LoVo (cell line): Measurements from ENCODE around the gene UQCC5.

Experiments
- DNase-seq: peaks from one replicate; pipeline ENCODE4 v3.0.0-alpha.2; 2016; ENCODE audit warnings: low spot score

The UQCC5 gene

GRCh38 chr3:52534281-52535183 is 1.9 kb upstream of the UQCC5 start:
- DNase-seq: no peak

GRCh38 chr3:52535411-52536111 is 844 bp upstream of the UQCC5 start:
- no peak for DNase-seq

GRCh38 chr3:52536112-52536368 is 365 bp upstream of the UQCC5 start:
- no peak for DNase-seq

- no peak for DNase-seq
Measured at GRCh38 chr3:52537165-52537620, 788 bp downstream of the UQCC5 start.

- DNase-seq: no peak
Measured at GRCh38 chr3:52537726-52538421, 1.5 kb downstream of the UQCC5 start.

- DNase-seq: no peak
Measured at GRCh38 chr3:52539010-52539653, 2.7 kb downstream of the UQCC5 start.

GRCh38 chr3:52541050-52541449 is 4.6 kb downstream of the UQCC5 start:
- DNase-seq: no peak

GRCh38 chr3:52544937-52545336 is 8.5 kb downstream of the UQCC5 start:
- no peak for DNase-seq

- no peak for DNase-seq
Measured at GRCh38 chr3:52546111-52546901, 9.9 kb downstream of the UQCC5 start.

GRCh38 chr3:52547143-52547542 is 10.7 kb downstream of the UQCC5 start:
- DNase-seq: no peak

GRCh38 chr3:52551118-52551517 is 14.7 kb downstream of the UQCC5 start:
- DNase-seq: no peak

GRCh38 chr3:52552089-52552488 is 15.7 kb downstream of the UQCC5 start:
- DNase-seq: no peak

GRCh38 chr3:52554026-52554755 is 17.8 kb downstream of the UQCC5 start:
- DNase-seq: no peak

- no peak for DNase-seq
Measured at GRCh38 chr3:52555056-52555455, 18.7 kb downstream of the UQCC5 start.

GRCh38 chr3:52557011-52557960 is 20.9 kb downstream of the UQCC5 start:
- DNase-seq: no peak

GRCh38 chr3:52558436-52558835 is 22.0 kb downstream of the UQCC5 start:
- DNase-seq: no peak

GRCh38 chr3:52561028-52561747 is 24.8 kb downstream of the UQCC5 start:
- DNase-seq: no peak

- no peak for DNase-seq
Measured at GRCh38 chr3:52563984-52564383, 27.6 kb downstream of the UQCC5 start.

GRCh38 chr3:52568069-52568468 is 31.7 kb downstream of the UQCC5 start:
- no peak for DNase-seq
